ENCODE results near the gene ADAMTSL3. TPM values are rescaled to one million over a fixed set of nuclear protein-coding genes. Genes with fewer than 3 reads are reported as not detected.

Gene ADAMTSL3
- polyA plus RNA-seq, 1 of the 3 experiments (the other 2 are of a cell fraction) = 0.02 TPM

GRCh38 chr15:84006421-84006820 lies 352.5 kb downstream of the ADAMTSL3 start:
- H3K27me3 ChIP-seq (ENCODE audit: insufficient read depth) = 0 out of 2 replicates have a peak, but pooled peaks cover 4% of the 10 kb centered on the region
- no peak overlapping the region for H3K4me2 ChIP-seq
- ChIA-PET POLR2A (no interaction called here), CTCF (interaction anchor here (1.0 kb wide), 2 partner anchors 31 to 758 kb away, joined by 3 read pairs; no protein-coding TSS in a partner anchor)
- no peak overlapping the region for H3K9ac ChIP-seq
- no peaks in the 10 kb centered on the region for H3K79me2 ChIP-seq (ENCODE audit: insufficient read depth)
- no peak overlapping the region for H3K4me3 ChIP-seq (ENCODE audit: low read depth in 2 of 2, low read length in 1 of 2)
- H3F3A ChIP-seq (replicated peaks; ENCODE audit: insufficient read depth) = no peaks in the 10 kb centered on the region
- H3K9me2 ChIP-seq = no peaks in the 10 kb centered on the region
- no peak for TF ChIP-seq USF1 (IDR thresholded peaks at IDR 0.05; ENCODE audit: borderline replicate concordance, low read depth)
- no peak for TF ChIP-seq JUND (IDR thresholded peaks at IDR 0.05)
- TF ChIP-seq MXI1 (IDR thresholded peaks at IDR 0.05; ENCODE audit: low read depth, low read length) = no peak
- TF ChIP-seq GABPA (IDR thresholded peaks at IDR 0.05; ENCODE audit: low read depth) = no peak
- TF ChIP-seq CTCF (IDR thresholded peaks at IDR 0.05) = no peak
- TF ChIP-seq TCF12 (IDR thresholded peaks at IDR 0.05) = no peak
- no peak for TF ChIP-seq EP300 (IDR thresholded peaks at IDR 0.05; ENCODE audit: borderline replicate concordance in 1 of 2, low read depth in 1 of 2, low read length in 1 of 2)
- TF ChIP-seq TAF1 (IDR thresholded peaks at IDR 0.05; ENCODE audit: borderline replicate concordance, low read depth, low read length) = no peak
- TF ChIP-seq SIN3A (IDR thresholded peaks at IDR 0.05; ENCODE audit: borderline replicate concordance, low read depth, low read length) = no peak
- TF ChIP-seq GATA2 (CRISPR knock-in tag; IDR thresholded peaks at IDR 0.05) = no peak
- no peak for TF ChIP-seq REST (IDR thresholded peaks at IDR 0.05; ENCODE audit: low read depth, low read length)
- TF ChIP-seq CHD2 (IDR thresholded peaks at IDR 0.05; ENCODE audit: low read length, partially characterized antibody) = no peak
- no peak for TF ChIP-seq ZBTB33 (IDR thresholded peaks at IDR 0.05; ENCODE audit: borderline replicate concordance, low read depth)
- TF ChIP-seq EZH2phosphoT487 (IDR thresholded peaks at IDR 0.05; ENCODE audit: borderline replicate concordance, low read depth) = no peak
- no peak for TF ChIP-seq RFX5 (IDR thresholded peaks at IDR 0.05; ENCODE audit: low read length)
- TF ChIP-seq MAX (IDR thresholded peaks at IDR 0.05; ENCODE audit: low read depth) = no peak
- no peaks in the 10 kb centered on the region for H4K20me1 ChIP-seq (ENCODE audit: insufficient read depth)
- no peaks in the 10 kb centered on the region for H3K4me1 ChIP-seq (ENCODE audit: control insufficient read depth in 1 of 2, insufficient read depth in 2 of 2, low read depth in 1 of 2, low read length in 1 of 2)
- WGBS (ENCODE audit: low lambda C conversion rate) = 10% methylated on average over 4 of the region's 4 CpGs
- H3K36me3 ChIP-seq (replicated peaks in 1 of 2; ENCODE audit: control insufficient read depth in 1 of 2, insufficient read depth in 2 of 2, low read length in 1 of 2) = no peaks in the 10 kb centered on the region
- H2AFZ ChIP-seq (ENCODE audit: low read depth) = no peak overlapping the region
- DNase-seq = no peak
- no peak overlapping the region for H3K27ac ChIP-seq (ENCODE audit: low read depth in 2 of 2, low read length in 1 of 2)
- H3K9me3 ChIP-seq = no peaks in the 10 kb centered on the region

Measured in SK-N-SH (cell line).